ENCODE results near the gene ELOVL3.
"Not testable (repeated sequence)": the region's sequence is repeated elsewhere in the genome, so short reads cannot be mapped to it uniquely, and the experiment has no call there.

Gene ELOVL3

GRCh38 chr10:102227050-102227449 lies 951 bp downstream of the ELOVL3 start:
- peak; percentile 71 for DNase-seq (ENCODE audit: low spot score)

- DNase-seq (ENCODE audit: low spot score), result peak; percentile 74
Measured at GRCh38 chr10:102229810-102230263, 3.7 kb downstream of the ELOVL3 start.

DNA sequence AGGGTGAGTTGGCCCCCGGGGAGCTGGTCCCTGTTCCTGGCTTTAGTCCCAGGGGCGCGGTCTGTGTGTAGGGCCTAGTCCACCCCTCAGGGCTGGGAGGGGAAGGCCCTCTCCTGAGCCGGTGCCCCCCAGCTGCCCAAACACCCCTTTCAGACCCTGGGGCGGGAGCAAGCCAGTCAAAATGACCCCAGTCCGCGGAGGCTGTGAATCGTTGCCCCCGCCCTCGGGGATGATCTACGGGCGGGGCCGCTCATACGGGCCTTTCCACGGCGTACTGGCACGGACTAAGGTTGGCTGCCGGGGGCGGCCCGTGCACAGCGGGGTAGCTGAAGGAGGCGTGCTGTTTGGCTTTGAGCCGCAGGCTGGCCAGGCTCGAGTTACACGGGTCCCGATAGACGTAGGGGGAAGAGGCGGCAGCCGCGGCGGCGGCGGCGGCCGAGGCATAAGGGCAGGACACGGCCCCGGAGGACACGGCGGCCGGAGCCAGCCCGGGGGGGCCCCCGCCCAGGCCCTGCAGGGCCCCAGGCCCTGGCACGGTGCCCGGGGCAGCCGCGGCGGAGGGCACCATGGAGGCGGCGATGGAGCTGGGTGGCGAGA lies 4.3 kb downstream of the ELOVL3 start:
- DNase-seq (ENCODE audit: low spot score), result peak; percentile 30

- DNase-seq (ENCODE audit: low spot score), result no peak
Measured at GRCh38 chr10:102230861-102231356, 4.8 kb downstream of the ELOVL3 start.

DNA sequence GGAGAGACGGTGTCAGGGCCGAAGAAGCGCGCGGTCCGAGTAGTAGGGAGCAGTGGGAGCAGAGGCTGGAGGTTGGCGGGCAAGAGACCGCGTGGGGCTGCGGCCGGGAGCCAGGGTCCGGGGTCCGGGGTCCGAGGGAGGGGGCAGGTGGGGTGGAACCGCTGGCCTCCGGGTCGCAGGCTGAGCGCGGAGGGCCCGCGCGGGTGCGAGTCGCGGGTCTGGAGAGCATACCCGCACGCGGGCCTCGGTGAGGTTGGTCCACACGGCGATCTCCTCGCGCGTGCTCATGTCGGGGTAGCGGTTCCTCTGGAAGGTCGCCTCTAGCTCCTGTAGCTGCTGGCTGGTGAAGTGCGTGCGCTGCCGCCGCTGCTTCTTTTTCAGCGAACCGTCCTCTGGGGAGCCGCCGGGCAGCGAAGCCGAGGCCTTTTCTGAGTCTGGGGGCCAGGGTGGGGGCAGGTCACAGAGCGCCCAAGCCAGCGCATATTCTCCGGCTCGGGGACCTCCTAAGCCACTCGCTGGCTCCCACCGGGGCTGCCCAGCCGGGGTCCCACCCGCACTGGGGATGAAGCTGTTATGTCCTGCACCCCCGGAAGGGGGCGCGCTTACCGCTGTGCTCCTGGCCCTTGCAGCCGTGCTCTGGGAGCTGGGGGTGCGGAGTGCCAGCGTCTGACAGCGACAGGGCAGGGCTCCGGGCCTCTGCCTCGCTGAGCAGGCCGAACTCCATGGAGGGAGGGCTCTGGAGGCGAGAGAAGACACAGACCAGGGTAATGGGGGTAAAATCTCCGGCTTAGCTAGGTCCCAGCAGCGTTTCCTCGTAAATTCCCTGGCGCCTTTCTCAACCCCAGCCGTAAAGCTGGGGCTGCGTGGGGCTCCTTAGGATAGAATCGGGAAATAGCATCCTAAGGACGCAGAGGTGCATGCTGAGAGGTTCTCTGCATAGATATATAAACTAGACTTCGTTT lies 5.5 kb downstream of the ELOVL3 start:
- DNase-seq (ENCODE audit: low spot score), result peak; percentile 45

- no peak for DNase-seq (ENCODE audit: low spot score)
Measured at GRCh38 chr10:102233997-102234396, 7.9 kb downstream of the ELOVL3 start.

- DNase-seq (ENCODE audit: low spot score), result no peak
Measured at GRCh38 chr10:102234888-102235597, 8.9 kb downstream of the ELOVL3 start.

DNA sequence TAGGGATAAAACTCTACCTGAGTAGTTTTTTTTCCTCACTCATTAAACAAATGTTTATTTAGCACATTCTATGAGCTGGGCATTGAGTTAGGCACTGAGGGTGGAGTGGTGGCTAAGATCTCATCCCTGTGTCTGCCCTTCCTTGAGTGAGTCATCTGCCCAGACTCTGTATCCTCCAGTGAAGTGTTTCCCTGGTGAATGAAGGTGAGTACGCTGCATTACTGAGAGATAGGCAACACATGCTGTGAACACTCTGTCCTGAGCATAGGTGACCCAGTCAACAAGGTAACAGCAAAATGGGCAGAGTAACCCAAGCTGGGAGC lies 9.5 kb downstream of the ELOVL3 start:
- no peak for DNase-seq (ENCODE audit: low spot score)

GRCh38 chr10:102236006-102236405 lies 9.9 kb downstream of the ELOVL3 start:
- no peak for DNase-seq (ENCODE audit: low spot score)

- no peak for DNase-seq (ENCODE audit: low spot score)
Measured at GRCh38 chr10:102237711-102238252, 11.7 kb downstream of the ELOVL3 start.

- no peak for DNase-seq (ENCODE audit: low spot score)
Measured at GRCh38 chr10:102240467-102241031, 14.4 kb downstream of the ELOVL3 start.

DNA sequence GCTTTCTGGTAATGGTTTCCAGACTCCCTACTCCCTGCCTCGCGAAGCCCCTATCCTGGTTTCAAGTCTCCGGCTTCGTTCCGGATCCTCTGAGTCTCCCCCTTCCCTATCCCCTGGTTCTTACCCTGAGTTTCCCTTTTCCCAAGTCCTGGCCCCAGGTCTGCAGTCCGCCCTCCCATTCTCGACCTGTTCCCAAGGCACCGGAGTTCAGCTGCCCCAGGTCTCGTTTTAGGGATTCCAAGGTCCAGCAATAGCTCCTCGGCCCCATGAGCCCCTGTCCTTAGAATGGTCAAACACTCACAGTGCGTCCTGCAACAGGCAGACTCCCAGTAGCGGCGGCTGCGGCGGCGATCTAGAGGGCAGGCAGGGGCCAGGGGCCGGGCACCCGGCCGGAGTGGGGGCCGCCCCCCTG lies 14.9 kb downstream of the ELOVL3 start:
- DNase-seq (ENCODE audit: low spot score), result no peak

DNA sequence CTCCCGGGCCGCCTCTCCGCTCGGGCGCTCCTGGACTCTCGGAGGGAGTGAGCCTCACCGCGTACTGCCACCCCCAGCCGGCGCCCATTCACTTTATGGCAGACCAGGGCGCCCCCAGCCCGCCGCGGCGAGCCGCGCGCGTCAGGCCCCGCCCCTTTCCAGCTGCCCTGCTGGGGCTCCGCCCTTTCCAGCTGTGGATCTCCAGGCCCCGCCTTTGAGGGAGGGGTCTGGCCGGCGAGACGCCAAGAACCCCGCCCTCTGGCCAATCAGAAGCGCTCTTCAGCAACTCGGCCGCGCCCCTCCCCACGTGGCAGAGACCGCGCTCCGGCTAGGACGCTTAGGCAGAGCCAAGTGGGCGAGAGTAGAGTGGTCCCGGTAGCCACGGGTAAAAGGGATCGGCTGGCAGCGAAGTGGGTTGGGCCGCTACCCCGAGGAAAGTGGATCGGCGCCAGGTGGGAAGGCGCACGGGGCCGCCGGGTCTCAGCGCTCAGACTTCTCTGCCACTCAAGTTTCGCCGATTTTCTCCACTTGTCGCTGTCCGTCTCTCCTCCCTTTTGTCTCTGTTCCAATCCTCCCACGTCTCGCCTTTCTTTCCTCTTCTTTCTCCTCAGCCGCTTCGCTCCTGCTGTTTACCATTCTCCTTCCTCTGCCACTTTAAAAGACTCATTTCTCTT lies 15.5 kb downstream of the ELOVL3 start, which contains the start of gene PITX3:
TSS of gene PITX3 (minus strand) at position 69 of the 674 bp plus-strand sequence. CDS start 9,432 bp downstream, outside the sequence.
- DNase-seq (ENCODE audit: low spot score), result peak; percentile 96

GRCh38 chr10:102242118-102242485 lies 16.0 kb downstream of the ELOVL3 start:
- DNase-seq (ENCODE audit: low spot score), result no peak

- DNase-seq (ENCODE audit: low spot score), result peak; percentile 85
Measured at GRCh38 chr10:102243309-102243708, 17.2 kb downstream of the ELOVL3 start.

- DNase-seq (ENCODE audit: low spot score), result peak; percentile 99
Measured at GRCh38 chr10:102245082-102245931, 19.2 kb downstream of the ELOVL3 start, which contains the start of gene GBF1. Gene GBF1 (plus strand): TSS chr10:102245532. CDS start chr10:102258939, 13,407 bp downstream.

DNA sequence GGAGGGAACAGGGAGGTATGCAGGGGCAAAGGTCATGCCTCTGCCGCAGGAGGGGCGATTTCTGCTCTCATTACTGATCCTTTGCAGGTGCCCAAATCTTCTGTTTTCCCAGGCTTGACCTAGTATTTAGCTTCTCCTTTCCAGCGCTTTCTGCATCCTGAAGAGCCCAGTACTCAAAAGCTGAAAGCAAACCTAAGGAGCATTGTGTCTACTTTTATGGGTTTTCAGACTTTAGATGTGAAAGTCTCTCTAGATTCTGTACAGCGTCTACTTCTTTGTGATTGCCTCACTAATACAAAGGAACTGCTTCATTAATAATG lies 19.8 kb downstream of the ELOVL3 start:
- DNase-seq (ENCODE audit: low spot score), result no peak

GRCh38 chr10:102246261-102246660 lies 20.2 kb downstream of the ELOVL3 start:
- no peak for DNase-seq (ENCODE audit: low spot score)

- DNase-seq (ENCODE audit: low spot score), result no peak
Measured at GRCh38 chr10:102247734-102248133, 21.6 kb downstream of the ELOVL3 start.

DNA sequence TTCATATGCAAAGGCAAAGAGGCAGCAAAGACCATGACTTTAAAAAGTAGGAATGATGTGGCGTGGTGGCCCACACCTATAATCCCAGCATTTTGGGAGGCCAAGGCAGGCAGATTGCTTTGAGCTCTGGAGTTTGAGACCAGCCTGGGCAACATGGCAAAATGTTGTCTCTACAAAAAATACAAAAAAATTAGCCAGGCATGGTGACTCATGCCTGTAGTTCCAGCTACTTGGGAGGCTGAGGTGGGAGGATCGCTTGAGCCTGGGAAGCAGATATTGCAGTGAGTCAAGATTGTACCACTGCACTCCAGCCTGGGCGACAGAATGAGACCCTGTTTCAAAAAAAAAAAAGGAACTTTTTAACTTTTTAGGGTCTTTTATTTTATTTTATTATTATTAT lies 26.4 kb downstream of the ELOVL3 start:
- not testable (repeated sequence) for DNase-seq (ENCODE audit: low spot score)

Measured in AG08395 (cell line).